Endothelial cell of umbilical vein (primary cell): ENCODE results near the gene ATP2B2. TPM values are rescaled to one million over a fixed set of nuclear protein-coding genes. Genes with fewer than 3 reads are reported as not detected.

Experiments used
- BruUV-seq: library from RNA; stranded (reverse); fragments of 400-500 nt; replicated peaks from 2 replicates; lab custom pipeline; 2021; lab: Mats Ljungman, UMichigan
- CTCF ChIA-PET: fragments of 300-600, 350-600 bp; sonication (Branson Sonifier 250); formaldehyde crosslinking; loops from one replicate; lab custom pipeline; 2021; ENCODE audit warnings: antibody characterized with exemption, inconsistent platforms; lab: Charles Lee
- POLR2A ChIA-PET: fragments of 300-600, 350-600 bp; sonication (Branson Sonifier 250); formaldehyde crosslinking; loops from one replicate; lab custom pipeline; 2021; ENCODE audit warnings: antibody characterized with exemption, inconsistent platforms; lab: Charles Lee
- DNase-seq: peaks from one replicate; pipeline ENCODE4 v3.0.0-alpha.2; 2011; ENCODE audit warnings: low read depth, low spot score
- FAIRE-seq: peaks from 2 replicates; lab custom pipeline; 2011; peaks lifted over from hg19 to GRCh38; lab: Jason Lieb, UNC
- H2AFZ ChIP-seq: 2 replicates; pipeline ENCODE4 v1.6.0; 2012; ENCODE audit warnings: low read depth, low read length, control low read depth, inconsistent platforms
- H3K27ac ChIP-seq: 2 replicates; pipeline ENCODE4 v1.5.1; 2011; ENCODE audit warnings: low read depth, mild to moderate bottlenecking, control low read depth, low read length, moderate library complexity; ENCODE audit not compliant: insufficient read depth
- H3K27me3 ChIP-seq, 2 experiments: 2 replicates each; pipeline versions ENCODE4 v1.6.0 to v1.6.1; 2011; ENCODE audit warnings: low read length in 2 of 2, mixed read lengths in 1 of 2; ENCODE audit not compliant: control insufficient read depth in 2 of 2, insufficient read depth in 2 of 2
- H3K36me3 ChIP-seq, 2 experiments: 2 replicates in 1 of 2; 3 replicates in 1 of 2; pipeline ENCODE4 v1.5.1; 2011; ENCODE audit warnings: low read length in 2 of 2, mild to moderate bottlenecking in 1 of 2, moderate library complexity in 1 of 2; ENCODE audit not compliant: control insufficient read depth in 2 of 2, insufficient read depth in 2 of 2; ENCODE audit errors: extremely low read depth in 1 of 2
- H3K4me1 ChIP-seq: 3 replicates; pipeline ENCODE4 v1.5.1; 2011; ENCODE audit warnings: mild to moderate bottlenecking, low read length; ENCODE audit not compliant: control insufficient read depth, insufficient read depth; ENCODE audit errors: extremely low read depth
- H3K4me2 ChIP-seq: 2 replicates; pipeline ENCODE4 v1.6.1; 2011; ENCODE audit warnings: low read length, control low read depth, mixed read lengths; ENCODE audit not compliant: insufficient read depth
- H3K4me3 ChIP-seq, 3 experiments: fragments of 200-600 bp in 1 of 3; sonication (generic), shearing (Covaris generic) in 1 of 3; replicated peaks in 1 of 3; 2 replicates each; pipeline ENCODE4 v1.5.1; 2011 to 2016; ENCODE audit warnings: control low read depth in 3 of 3, low read length in 3 of 3, mild to moderate bottlenecking in 2 of 3, inconsistent platforms in 1 of 3, low read depth in 1 of 3, moderate library complexity in 1 of 3; ENCODE audit not compliant: insufficient read depth in 1 of 3
- H3K79me2 ChIP-seq: 2 replicates; pipeline ENCODE4 v1.6.0; 2012; ENCODE audit warnings: low read length, inconsistent platforms; ENCODE audit not compliant: control insufficient read depth, insufficient read depth
- H3K9ac ChIP-seq: replicated peaks from 2 replicates; pipeline ENCODE3; 2011; ENCODE audit warnings: low read length, control low read depth; ENCODE audit not compliant: insufficient read depth; ENCODE audit errors: extremely low read depth
- H3K9me1 ChIP-seq: replicated peaks from 3 replicates; pipeline ENCODE4 v1.6.0; 2011; ENCODE audit warnings: mild to moderate bottlenecking, low read length; ENCODE audit not compliant: control insufficient read depth, insufficient read depth; ENCODE audit errors: extremely low read depth
- H3K9me3 ChIP-seq: replicated peaks from 2 replicates; pipeline ENCODE4 v1.5.1; 2012; ENCODE audit warnings: low read length, inconsistent platforms; ENCODE audit not compliant: control insufficient read depth, insufficient read depth
- H4K20me1 ChIP-seq: replicated peaks from 2 replicates; pipeline ENCODE3; 2011; ENCODE audit warnings: mild to moderate bottlenecking, low read length; ENCODE audit not compliant: control insufficient read depth, insufficient read depth; ENCODE audit errors: extremely low read depth
- CTCF ChIP-seq, 2 donors: IDR thresholded peaks; 1 replicate in 1 of 2; 2 replicates in 1 of 2; pipeline ENCODE4 v1.5.1; 2011; ENCODE audit warnings: low read length in 2 of 2, mild to moderate bottlenecking in 2 of 2, moderate library complexity in 2 of 2, control low read depth in 1 of 2, inconsistent platforms in 1 of 2, low read depth in 1 of 2; ENCODE audit not compliant: insufficient read depth in 1 of 2; ENCODE audit errors: extremely low read depth in 1 of 2
- EZH2 ChIP-seq: IDR thresholded peaks from 2 replicates; pipeline ENCODE4 v1.6.1; 2012; ENCODE audit warnings: borderline replicate concordance, low read depth, mild to moderate bottlenecking, moderate library complexity, low read length, inconsistent platforms; ENCODE audit not compliant: severe bottlenecking
- FOS ChIP-seq: IDR thresholded peaks from 2 replicates; pipeline ENCODE4 v1.6.1; 2011; ENCODE audit warnings: mild to moderate bottlenecking, low read length, moderate library complexity, borderline replicate concordance; ENCODE audit not compliant: insufficient read depth
- GATA2 ChIP-seq: IDR thresholded peaks from 2 replicates; pipeline ENCODE4 v1.7.0; 2011; ENCODE audit warnings: low read depth, mild to moderate bottlenecking, moderate library complexity, mixed read lengths, low read length; ENCODE audit not compliant: insufficient read length, insufficient read depth
- JUN ChIP-seq: IDR thresholded peaks from 2 replicates; pipeline ENCODE4 v1.6.1; 2011; ENCODE audit warnings: borderline replicate concordance, low read depth; ENCODE audit not compliant: insufficient read length, insufficient read depth
- MYC ChIP-seq: IDR thresholded peaks from one replicate; pipeline ENCODE4 v1.6.1; 2011; ENCODE audit warnings: mild to moderate bottlenecking, low read depth, low read length
- POLR2A ChIP-seq: IDR thresholded peaks from 2 replicates; pipeline ENCODE4 v1.6.1; 2012; ENCODE audit warnings: low read depth, mild to moderate bottlenecking, control low read depth, low read length
- POLR2AphosphoS5 ChIP-seq: IDR thresholded peaks from 2 replicates; pipeline ENCODE4 v1.6.1; 2012; ENCODE audit warnings: low read depth, mild to moderate bottlenecking, control low read depth, low read length, moderate library complexity; ENCODE audit not compliant: insufficient read depth
- dilution Hi-C: fragments of 300-500 bp; cut with MboI; formaldehyde crosslinking; loops from one replicate; pipeline ENCODE4 v1.15.0; 2019; ENCODE audit warnings: low sequenced_read_pairs; ENCODE audit not compliant: extremely low pct_ligation_motif_present
- intact Hi-C: fragments of 100-400 bp; cut with micrococcal nuclease; formaldehyde crosslinking; loops from one replicate; pipeline ENCODE4 v1.10.0; 2022
- polyA plus RNA-seq, 4 experiments: library from polyadenylated mRNA; depleted of rRNA in 3 of 4; stranded (reverse) in 3 of 4; unstranded in 1 of 4; fragments of >200 nt; gene quantifications; 2 replicates each; pipeline versions ENCODE4 v1.2.1 to v1.2.3, GENCODE V29; 2011 to 2012; ENCODE audit warnings: missing spikeins in 1 of 4
- total RNA-seq: library from RNA; stranded (reverse); gene quantifications from 2 replicates; pipeline ENCODE4 v1.2.3, GENCODE V29; 2021
- TF ChIP-seq, protein P1 (sequence below): IDR thresholded peaks from 2 replicates; pipeline ENCODE4 v1.6.1; 2011; ENCODE audit not compliant: insufficient read depth, insufficient read length

Gene ATP2B2
- total and polyA plus RNA-seq, 2 donors (not counting 3 experiments of a cell fraction or from before 2014, with no cell fraction given), result not detected

GRCh38 chr3:10341901-10342398, 163.4 kb downstream of the ATP2B2 start:
- Histone ChIP-seq H4K20me1 (no peaks in the 10 kb centered on the region), H3K27ac (no peak overlapping the region), H3K9me3 (no peaks in the 10 kb centered on the region), H3K9me1 (no peaks in the 10 kb centered on the region), H3K27me3 (no peaks in the 10 kb centered on the region), H3K4me1 (no peaks in the 10 kb centered on the region), H3K4me3 (no peak overlapping the region), H3K36me3 (no peaks in the 10 kb centered on the region), H3K79me2 (no peaks in the 10 kb centered on the region), H3K4me2 (no peak overlapping the region), H3K9ac (no peak overlapping the region), H2AFZ (no peak overlapping the region)
- no peak for FAIRE-seq
- CTCF ChIA-PET, result no interaction called here
- TF ChIP-seq JUN (no peak), GATA2 (no peak), EZH2 (no peak), CTCF (IDR thresholded peaks at IDR 0.05; ENCODE audit: extremely low read depth in 1 of 2, insufficient read depth in 1 of 2, low read depth in 1 of 2, low read length in 2 of 2) (no peak), POLR2A (no peak), FOS (no peak), POLR2AphosphoS5 (no peak), MYC (no peak)
- TF ChIP-seq, protein P1, sequence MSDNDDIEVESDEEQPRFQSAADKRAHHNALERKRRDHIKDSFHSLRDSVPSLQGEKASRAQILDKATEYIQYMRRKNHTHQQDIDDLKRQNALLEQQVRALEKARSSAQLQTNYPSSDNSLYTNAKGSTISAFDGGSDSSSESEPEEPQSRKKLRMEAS, result no peak
- intact Hi-C loops, result no loop called here
- DNase-seq, result no peak
- dilution Hi-C loops, result no loop called here
- BruUV-seq, result no TSS peak
- POLR2A ChIA-PET, result no interaction called here
